K562 (cell line): ENCODE results near the gene CBX1. TPM values are rescaled to one million over a fixed set of nuclear protein-coding genes. Genes with fewer than 3 reads are reported as not detected.

Source experiments
- ATAC-seq: fragments of 200-7000 bp; cut with Tn5 transposase; 3 replicates; pipeline ENCODE4 v1.9.1; 2020; ENCODE audit warnings: moderate library complexity
- BruUV-seq: library from RNA; stranded (reverse); fragments of 400-500 nt; replicated peaks from 2 replicates; lab custom pipeline; 2021; lab: Mats Ljungman, UMichigan
- CTCF ChIA-PET: fragments of 300-600 bp; formaldehyde crosslinking; extraction: SDS; loops from one replicate; lab custom pipeline; 2021; ENCODE audit warnings: low intra/inter-chr PET ratio; lab: Yijun Ruan, JAX
- POLR2A ChIA-PET: fragments of 300-600, 350-650 bp; sonication (Branson Sonifier 250); formaldehyde crosslinking; extraction: SDS; loops from one replicate; lab custom pipeline; 2021; ENCODE audit warnings: antibody characterized with exemption, inconsistent platforms; lab: Yijun Ruan, JAX
- DNase-seq, 4 experiments: peaks; one replicate each; pipeline versions ENCODE4 v3.0.0 to v3.0.0-alpha.2; 2011 to 2018; ENCODE audit warnings: low spot score in 3 of 4, mixed read lengths in 3 of 4; ENCODE audit errors: extremely low read depth in 1 of 4
- FAIRE-seq: peaks from 2 replicates; lab custom pipeline; 2011; peaks lifted over from hg19 to GRCh38; lab: Jason Lieb, UNC
- H2AFZ ChIP-seq: 2 replicates; pipeline ENCODE4 v1.6.0; 2011; ENCODE audit warnings: low read depth, low read length, control low read depth, inconsistent platforms
- H3K27ac ChIP-seq: fragments of 200-600 bp; 3 replicates; pipeline ENCODE4 v1.8.0; 2011; ENCODE audit warnings: low read depth, mild to moderate bottlenecking, control low read depth, inconsistent platforms, low read length, moderate library complexity, mixed read lengths; ENCODE audit errors: extremely low read depth
- H3K27me3 ChIP-seq, 2 experiments: fragments of 300-600 bp in 1 of 2; 2 replicates in 1 of 2; 3 replicates in 1 of 2; pipeline versions ENCODE4 v1.6.0 to v1.8.0; 2011; ENCODE audit warnings: inconsistent platforms in 2 of 2, low read length in 2 of 2, mild to moderate bottlenecking in 1 of 2, mixed read lengths in 1 of 2, moderate library complexity in 1 of 2; ENCODE audit not compliant: control insufficient read depth in 2 of 2, insufficient read depth in 2 of 2
- H3K36me3 ChIP-seq: fragments of 300-600 bp; 3 replicates; pipeline ENCODE4 v1.8.0; 2011; ENCODE audit warnings: mild to moderate bottlenecking, low read length, inconsistent platforms; ENCODE audit not compliant: control insufficient read depth, insufficient read depth
- H3K4me1 ChIP-seq, 2 experiments: fragments of 200-600 bp in 1 of 2; replicated peaks in 1 of 2; 2 replicates in 1 of 2; 3 replicates in 1 of 2; pipeline versions ENCODE4 v1.5.1 to v1.8.0; 2011; ENCODE audit warnings: inconsistent platforms in 2 of 2, low read length in 2 of 2, mild to moderate bottlenecking in 1 of 2, mixed read lengths in 1 of 2, moderate library complexity in 1 of 2; ENCODE audit not compliant: control insufficient read depth in 2 of 2, insufficient read depth in 2 of 2
- H3K4me2 ChIP-seq: 2 replicates; pipeline ENCODE4 v1.6.1; 2011; ENCODE audit warnings: low read length, control low read depth, inconsistent platforms, mixed read lengths; ENCODE audit not compliant: insufficient read depth
- H3K4me3 ChIP-seq: fragments of 200-600 bp; sonication (generic), shearing (Covaris generic); 2 replicates; pipeline ENCODE4 v1.5.1; 2016; ENCODE audit warnings: control low read depth, inconsistent platforms
- H3K79me2 ChIP-seq: fragments of 200-600 bp; 3 replicates; pipeline ENCODE4 v1.8.0; 2011; ENCODE audit warnings: low read length, inconsistent platforms; ENCODE audit not compliant: control insufficient read depth, insufficient read depth
- H3K9ac ChIP-seq, 2 experiments: 2 replicates each; pipeline versions ENCODE4 v1.6.0 to v1.6.1; 2011; ENCODE audit warnings: low read depth in 2 of 2, low read length in 2 of 2, control low read depth in 1 of 2, inconsistent platforms in 1 of 2, mild to moderate bottlenecking in 1 of 2, mixed read lengths in 1 of 2; ENCODE audit not compliant: insufficient read depth in 1 of 2
- H3K9me1 ChIP-seq: one replicate; pipeline ENCODE4 v1.6.0; 2011; ENCODE audit warnings: inconsistent platforms, mild to moderate bottlenecking, low read length, moderate library complexity; ENCODE audit not compliant: control insufficient read depth, insufficient read depth
- H3K9me3 ChIP-seq: replicated peaks from 2 replicates; pipeline ENCODE4 v1.5.1; 2011; ENCODE audit warnings: low read depth, low read length, inconsistent platforms; ENCODE audit not compliant: control insufficient read depth, insufficient read depth
- H4K20me1 ChIP-seq: replicated peaks from 2 replicates; pipeline ENCODE4 v1.6.1; 2011; ENCODE audit warnings: low read length, inconsistent platforms, mixed read lengths; ENCODE audit not compliant: control insufficient read depth, insufficient read depth
- GATA2 ChIP-seq: sonication (generic); formaldehyde crosslinking; IDR thresholded peaks from 2 replicates; pipeline ENCODE4 v1.4.0; 2020; ENCODE audit warnings: mild to moderate bottlenecking, missing genetic modification reagents
- GTF2A2 ChIP-seq: IDR thresholded peaks from 2 replicates; pipeline ENCODE4 v1.6.1; 2016; ENCODE audit warnings: mild to moderate bottlenecking, missing genetic modification characterization, missing compliant biosample characterization
- MEIS2 ChIP-seq: fragments of 450-650 bp; IDR thresholded peaks from 2 replicates; pipeline ENCODE4 v1.6.1; 2014; ENCODE audit warnings: mild to moderate bottlenecking; ENCODE audit not compliant: partially characterized antibody
- NFYB ChIP-seq: IDR thresholded peaks from 2 replicates; pipeline ENCODE4 v1.6.1; 2011; ENCODE audit warnings: mild to moderate bottlenecking, moderate library complexity; ENCODE audit not compliant: insufficient read length; ENCODE audit errors: extremely low read depth
- RAD51 ChIP-seq: fragments of 450-650 bp; IDR thresholded peaks from 2 replicates; pipeline ENCODE4 v1.7.1; 2016; ENCODE audit warnings: low read depth, mild to moderate bottlenecking, borderline replicate concordance
- RBM25 ChIP-seq: fragments of 200-400 bp; formaldehyde crosslinking; IDR thresholded peaks from 2 replicates; pipeline ENCODE4 v1.6.1; 2018; ENCODE audit warnings: low read length, low read depth, moderate library complexity; ENCODE audit not compliant: severe bottlenecking
- SMAD2 ChIP-seq: fragments of 150-350 bp; IDR thresholded peaks from 2 replicates; pipeline ENCODE4 v1.6.1; 2014; ENCODE audit warnings: low read depth, mild to moderate bottlenecking, low read length
- TAF9B ChIP-seq: fragments of 450-650 bp; IDR thresholded peaks from 2 replicates; pipeline ENCODE4 v1.6.1; 2018; ENCODE audit warnings: mild to moderate bottlenecking; ENCODE audit not compliant: partially characterized antibody
- ZNF3 ChIP-seq: fragments of 250-450 bp; sonication (Bioruptor Pico); IDR thresholded peaks from 2 replicates; pipeline ENCODE4 v1.5.0; 2021; ENCODE audit warnings: mild to moderate bottlenecking, moderate library complexity
- WGBS: fragments of 100-300 bp; shearing (Covaris generic); methylation state at CpG from one replicate; pipeline ENCODE4 v1.1.6; 2016; ENCODE audit warnings: low coverage, mixed read lengths; ENCODE audit not compliant: insufficient coverage; ENCODE audit errors: missing lambda C conversion rate; 5-methylcytosine and 5-hydroxymethylcytosine counted together
- in situ Hi-C: fragments of 300-500 bp; cut with MboI; formaldehyde crosslinking; loops from 4 replicates; pipeline ENCODE4 v1.15.0; 2018; ENCODE audit warnings: inconsistent platforms, mixed read lengths
- intact Hi-C: fragments of 100-400 bp; cut with micrococcal nuclease; formaldehyde crosslinking; loops from 2 replicates; pipeline ENCODE4 v1.14.2; 2022
- polyA plus RNA-seq, 8 experiments: library from polyadenylated mRNA; depleted of rRNA in 4 of 8; stranded (reverse) in 5 of 8; unstranded in 3 of 8; fragments of >200 nt; fragmentation: Nextera tagmentation in 2 of 8; fragmentation: Illumina TruSeq in 1 of 8; extraction: Ambion mirVana in 2 of 8; extraction: Trizol in 1 of 8; gene quantifications; 2 replicates each; pipeline versions ENCODE4 v1.2.1 to v1.2.3, GENCODE V29; 2011 to 2014; ENCODE audit warnings: inconsistent platforms in 1 of 8, missing spikeins in 1 of 8
- total RNA-seq, 7 experiments: library from RNA; depleted of rRNA in 6 of 7; stranded (reverse); fragments of >200 nt in 6 of 7; fragmentation: Illumina TruSeq in 2 of 7; extraction: Trizol in 2 of 7; gene quantifications; 2 replicates each; pipeline versions ENCODE4 v1.2.1 to v1.2.3, GENCODE V29; 2011 to 2021; ENCODE audit warnings: low replicate concordance in 1 of 7
- TF ChIP-seq, protein P1 (sequence below), 2 experiments: fragments of 450-650 bp in 1 of 2; IDR thresholded peaks; 2 replicates each; pipeline ENCODE4 v1.6.1; 2011 to 2017; ENCODE audit warnings: low read depth in 2 of 2, antibody characterized with exemption in 1 of 2, borderline replicate concordance in 1 of 2, low read length in 1 of 2, mild to moderate bottlenecking in 1 of 2, mixed read lengths in 1 of 2; ENCODE audit not compliant: control insufficient read depth in 1 of 2
- TF ChIP-seq, protein P2 (sequence below): fragments of 250-450 bp; sonication (Bioruptor Pico); IDR thresholded peaks from 2 replicates; pipeline ENCODE4 v1.8.0; 2021; ENCODE audit warnings: moderate library complexity, mild to moderate bottlenecking, inconsistent platforms
- TF ChIP-seq, protein P3 (sequence below), 2 experiments: fragments of 450-650 bp; IDR thresholded peaks; 2 replicates each; pipeline ENCODE4 v1.6.1; 2016

Gene CBX1
- total and polyA plus RNA-seq, 9 of the 15 experiments (the other 6 are each of a cell fraction or from before 2014, with no cell fraction given), result 10.6 to 95.7 (median 52.7) TPM

DNA sequence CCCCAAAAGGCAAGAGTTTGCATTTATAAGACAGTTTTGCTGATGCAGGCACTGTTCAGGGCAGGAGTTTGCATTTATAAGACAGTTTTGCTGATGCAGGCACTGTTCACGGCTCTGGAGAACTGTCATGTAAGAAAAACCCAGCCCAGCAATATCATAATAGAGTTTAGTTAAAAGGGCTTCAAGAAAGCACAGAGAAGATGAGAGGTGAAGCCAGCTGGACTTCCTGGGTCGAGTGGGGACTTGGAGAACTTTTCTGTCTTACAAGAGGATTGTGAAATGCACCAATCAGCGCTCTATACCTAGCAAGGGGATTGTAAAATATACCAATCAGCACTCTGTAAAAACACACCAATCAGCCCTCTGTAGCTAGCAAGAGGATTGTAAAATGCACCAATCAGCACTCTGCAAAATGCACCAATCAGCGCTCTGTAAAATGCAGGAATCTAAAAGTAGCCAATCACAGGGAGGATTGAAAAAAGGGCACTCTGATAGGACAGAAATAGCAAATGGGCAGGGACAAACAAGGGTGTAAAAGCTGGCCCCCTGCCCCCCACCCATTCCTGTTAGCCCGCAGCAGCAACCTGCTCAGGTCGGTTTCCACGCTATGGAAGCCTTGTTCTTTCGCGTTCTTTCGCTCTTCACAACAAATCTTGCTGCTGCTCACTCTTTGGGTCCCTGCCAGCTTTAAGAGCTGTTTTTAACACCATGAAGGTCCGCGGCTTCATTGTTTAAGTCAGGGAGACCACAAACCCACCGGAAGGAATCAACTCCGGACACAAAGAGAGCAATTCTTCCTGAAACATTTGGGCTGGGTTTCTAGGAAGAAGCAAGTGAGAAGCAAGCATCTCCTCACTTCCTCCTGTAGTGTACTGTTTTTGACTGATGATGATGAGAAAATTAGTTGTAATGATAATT is 1.8 kb upstream of the CBX1 start:
- H3K9me3 ChIP-seq, result 0 out of 2 replicates have a peak, but pooled peaks cover 3% of the 10 kb centered on the region
- H3K36me3 ChIP-seq, result peaks cover 4% of the 10 kb centered on the region; the same call in 1 of the 3 replicates
- H3K4me1 ChIP-seq, result peaks cover 3 to 28% of the 10 kb centered on the region in 2 experiments; a peak in 3 of 5 replicates
- FAIRE-seq (no peak), DNase-seq (peak in 1 of 4 experiments; percentile 18), ATAC-seq (no peak)
- ChIA-PET POLR2A (interaction anchor here (0.6 kb wide), 1 partner anchor 49 kb away, joined by 5 read pairs; no protein-coding TSS in a partner anchor), CTCF (no interaction called here)
- no peaks in the 10 kb centered on the region for H3K27me3 ChIP-seq
- 88% methylated on average over 14 of the region's 14 CpGs for WGBS
- H3K79me2 ChIP-seq, result peaks cover 32% of the 10 kb centered on the region
- no peaks in the 10 kb centered on the region for H4K20me1 ChIP-seq
- in situ Hi-C loops (no loop called here), intact Hi-C loops (no loop called here)
- no peak overlapping the region for H3K4me2 ChIP-seq
- no peaks in the 10 kb centered on the region for H3K9me1 ChIP-seq
- H3K9ac ChIP-seq, result no peak overlapping the region
- no TSS peak for BruUV-seq
- H3K27ac ChIP-seq, result no peak overlapping the region
- no peak overlapping the region for H3K4me3 ChIP-seq
- H2AFZ ChIP-seq, result no peak overlapping the region
- TF ChIP-seq NFYB, result peak; percentile 39
- TF ChIP-seq, protein P1, sequence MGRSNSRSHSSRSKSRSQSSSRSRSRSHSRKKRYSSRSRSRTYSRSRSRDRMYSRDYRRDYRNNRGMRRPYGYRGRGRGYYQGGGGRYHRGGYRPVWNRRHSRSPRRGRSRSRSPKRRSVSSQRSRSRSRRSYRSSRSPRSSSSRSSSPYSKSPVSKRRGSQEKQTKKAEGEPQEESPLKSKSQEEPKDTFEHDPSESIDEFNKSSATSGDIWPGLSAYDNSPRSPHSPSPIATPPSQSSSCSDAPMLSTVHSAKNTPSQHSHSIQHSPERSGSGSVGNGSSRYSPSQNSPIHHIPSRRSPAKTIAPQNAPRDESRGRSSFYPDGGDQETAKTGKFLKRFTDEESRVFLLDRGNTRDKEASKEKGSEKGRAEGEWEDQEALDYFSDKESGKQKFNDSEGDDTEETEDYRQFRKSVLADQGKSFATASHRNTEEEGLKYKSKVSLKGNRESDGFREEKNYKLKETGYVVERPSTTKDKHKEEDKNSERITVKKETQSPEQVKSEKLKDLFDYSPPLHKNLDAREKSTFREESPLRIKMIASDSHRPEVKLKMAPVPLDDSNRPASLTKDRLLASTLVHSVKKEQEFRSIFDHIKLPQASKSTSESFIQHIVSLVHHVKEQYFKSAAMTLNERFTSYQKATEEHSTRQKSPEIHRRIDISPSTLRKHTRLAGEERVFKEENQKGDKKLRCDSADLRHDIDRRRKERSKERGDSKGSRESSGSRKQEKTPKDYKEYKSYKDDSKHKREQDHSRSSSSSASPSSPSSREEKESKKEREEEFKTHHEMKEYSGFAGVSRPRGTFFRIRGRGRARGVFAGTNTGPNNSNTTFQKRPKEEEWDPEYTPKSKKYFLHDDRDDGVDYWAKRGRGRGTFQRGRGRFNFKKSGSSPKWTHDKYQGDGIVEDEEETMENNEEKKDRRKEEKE (IDR thresholded peaks at IDR 0.05; ENCODE audit: borderline replicate concordance in 1 of 2, control insufficient read depth in 1 of 2, low read depth in 2 of 2, low read length in 1 of 2), result no peak
- TF ChIP-seq SMAD2, result no peak
- TF ChIP-seq, protein P2, sequence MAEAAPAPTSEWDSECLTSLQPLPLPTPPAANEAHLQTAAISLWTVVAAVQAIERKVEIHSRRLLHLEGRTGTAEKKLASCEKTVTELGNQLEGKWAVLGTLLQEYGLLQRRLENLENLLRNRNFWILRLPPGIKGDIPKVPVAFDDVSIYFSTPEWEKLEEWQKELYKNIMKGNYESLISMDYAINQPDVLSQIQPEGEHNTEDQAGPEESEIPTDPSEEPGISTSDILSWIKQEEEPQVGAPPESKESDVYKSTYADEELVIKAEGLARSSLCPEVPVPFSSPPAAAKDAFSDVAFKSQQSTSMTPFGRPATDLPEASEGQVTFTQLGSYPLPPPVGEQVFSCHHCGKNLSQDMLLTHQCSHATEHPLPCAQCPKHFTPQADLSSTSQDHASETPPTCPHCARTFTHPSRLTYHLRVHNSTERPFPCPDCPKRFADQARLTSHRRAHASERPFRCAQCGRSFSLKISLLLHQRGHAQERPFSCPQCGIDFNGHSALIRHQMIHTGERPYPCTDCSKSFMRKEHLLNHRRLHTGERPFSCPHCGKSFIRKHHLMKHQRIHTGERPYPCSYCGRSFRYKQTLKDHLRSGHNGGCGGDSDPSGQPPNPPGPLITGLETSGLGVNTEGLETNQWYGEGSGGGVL (CRISPR knock-in tag), result no peak
- no peak for TF ChIP-seq ZNF3 (CRISPR knock-in tag)
- TF ChIP-seq MEIS2, result no peak
- no peak for TF ChIP-seq TAF9B
- no peak for TF ChIP-seq GATA2
- no peak for TF ChIP-seq GTF2A2 (tag)
- peak; percentile 28 for TF ChIP-seq RBM25
- no peak for TF ChIP-seq RAD51
- TF ChIP-seq, protein P3, sequence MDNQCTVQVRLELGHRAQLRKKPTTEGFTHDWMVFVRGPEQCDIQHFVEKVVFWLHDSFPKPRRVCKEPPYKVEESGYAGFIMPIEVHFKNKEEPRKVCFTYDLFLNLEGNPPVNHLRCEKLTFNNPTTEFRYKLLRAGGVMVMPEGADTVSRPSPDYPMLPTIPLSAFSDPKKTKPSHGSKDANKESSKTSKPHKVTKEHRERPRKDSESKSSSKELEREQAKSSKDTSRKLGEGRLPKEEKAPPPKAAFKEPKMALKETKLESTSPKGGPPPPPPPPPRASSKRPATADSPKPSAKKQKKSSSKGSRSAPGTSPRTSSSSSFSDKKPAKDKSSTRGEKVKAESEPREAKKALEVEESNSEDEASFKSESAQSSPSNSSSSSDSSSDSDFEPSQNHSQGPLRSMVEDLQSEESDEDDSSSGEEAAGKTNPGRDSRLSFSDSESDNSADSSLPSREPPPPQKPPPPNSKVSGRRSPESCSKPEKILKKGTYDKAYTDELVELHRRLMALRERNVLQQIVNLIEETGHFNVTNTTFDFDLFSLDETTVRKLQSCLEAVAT (IDR thresholded peaks at IDR 0.05), result peak in 1 of 2 experiments; percentile 64; a peak in 1 of 4 replicates
